SK-N-SH (cell line): ENCODE measurements around the gene SURF1. TPM values are rescaled to one million over a fixed set of nuclear protein-coding genes. Genes with fewer than 3 reads are reported as not detected.

Experiments
- CTCF ChIA-PET: fragments of 300-600, 350-600 bp; formaldehyde crosslinking; extraction: SDS; loops from one replicate; lab custom pipeline; 2021; lab: Yijun Ruan, JAX
- POLR2A ChIA-PET: fragments of 350-600 bp; sonication (Branson Sonifier 250); formaldehyde crosslinking; extraction: SDS; loops from one replicate; lab custom pipeline; 2020; ENCODE audit warnings: antibody characterized with exemption, inconsistent platforms; lab: Yijun Ruan, JAX
- DNase-seq: peaks from one replicate; pipeline ENCODE4 v3.0.0; 2012
- H2AFZ ChIP-seq: fragments of 200-600 bp; sonication (generic); 2 replicates; pipeline ENCODE4 v1.8.1; 2016; ENCODE audit warnings: antibody characterized with exemption, mild to moderate bottlenecking, low read depth
- H3F3A ChIP-seq: fragments of 200-600 bp; sonication (generic); replicated peaks from 2 replicates; pipeline ENCODE3; 2016; ENCODE audit warnings: antibody characterized with exemption, mild to moderate bottlenecking; ENCODE audit not compliant: insufficient read depth
- H3K27ac ChIP-seq, 2 experiments: fragments of 200-500 bp in 1 of 2; fragments of 200-600 bp in 1 of 2; sonication (Bioruptor generic) in 1 of 2; sonication (generic), shearing (Covaris generic) in 1 of 2; 2 replicates each; pipeline versions ENCODE4 v1.5.1 to v1.6.1; 2014 to 2016; ENCODE audit warnings: low read depth in 2 of 2, inconsistent platforms in 1 of 2, low read length in 1 of 2, mild to moderate bottlenecking in 1 of 2, mixed read lengths in 1 of 2
- H3K27me3 ChIP-seq: fragments of 200-600 bp; sonication (generic), shearing (Covaris generic); 2 replicates; pipeline ENCODE4 v1.6.1; 2016; ENCODE audit warnings: mixed run types; ENCODE audit not compliant: insufficient read depth
- H3K36me3 ChIP-seq, 2 experiments: fragments of 200-500 bp in 1 of 2; fragments of 200-600 bp in 1 of 2; sonication (Bioruptor generic) in 1 of 2; sonication (generic) in 1 of 2; replicated peaks in 1 of 2; 2 replicates each; pipeline versions ENCODE3 to v1.5.1; 2014 to 2016; ENCODE audit warnings: low read length in 1 of 2, mild to moderate bottlenecking in 1 of 2; ENCODE audit not compliant: insufficient read depth in 2 of 2, control insufficient read depth in 1 of 2
- H3K4me1 ChIP-seq, 2 experiments: fragments of 200-500 bp in 1 of 2; fragments of 200-600 bp in 1 of 2; sonication (Bioruptor generic) in 1 of 2; sonication (generic), shearing (Covaris generic) in 1 of 2; 2 replicates each; pipeline versions ENCODE4 v1.5.1 to v1.6.1; 2014 to 2016; ENCODE audit warnings: low read depth in 1 of 2, low read length in 1 of 2, mixed run types in 1 of 2; ENCODE audit not compliant: insufficient read depth in 2 of 2, control insufficient read depth in 1 of 2
- H3K4me2 ChIP-seq: fragments of 200-600 bp; sonication (generic), shearing (Covaris generic); 2 replicates; pipeline ENCODE4 v1.6.1; 2017; ENCODE audit warnings: mixed run types
- H3K4me3 ChIP-seq, 2 experiments: fragments of 200-500 bp in 1 of 2; fragments of 200-600 bp in 1 of 2; sonication (Bioruptor generic) in 1 of 2; sonication (generic), shearing (Covaris generic) in 1 of 2; 2 replicates each; pipeline versions ENCODE4 v1.5.1 to v1.8.1; 2014 to 2016; ENCODE audit warnings: low read depth in 2 of 2, inconsistent platforms in 1 of 2, low read length in 1 of 2, mild to moderate bottlenecking in 1 of 2, mixed read lengths in 1 of 2, moderate library complexity in 1 of 2
- H3K79me2 ChIP-seq: fragments of 200-600 bp; sonication (generic); 2 replicates; pipeline ENCODE4 v1.8.1; 2017; ENCODE audit warnings: mild to moderate bottlenecking; ENCODE audit not compliant: insufficient read depth
- H3K9ac ChIP-seq: fragments of 200-600 bp; sonication (generic); 2 replicates; pipeline ENCODE4 v1.6.1; 2017; ENCODE audit warnings: mixed run types
- H3K9me2 ChIP-seq: fragments of 200-600 bp; sonication (generic); 2 replicates; pipeline ENCODE4 v1.6.1; 2017; ENCODE audit warnings: mixed run types
- H3K9me3 ChIP-seq: fragments of 200-600 bp; sonication (generic); 2 replicates; pipeline ENCODE4 v1.6.1; 2017; ENCODE audit warnings: mixed run types, mild to moderate bottlenecking, moderate library complexity
- H4K20me1 ChIP-seq: fragments of 200-600 bp; sonication (generic); 2 replicates; pipeline ENCODE4 v1.6.1; 2017; ENCODE audit warnings: mild to moderate bottlenecking, mixed run types; ENCODE audit not compliant: insufficient read depth
- CHD2 ChIP-seq: fragments of 150-350 bp; IDR thresholded peaks from 2 replicates; pipeline ENCODE4 v1.6.1; 2018; ENCODE audit warnings: low read length; ENCODE audit not compliant: partially characterized antibody
- ELF1 ChIP-seq: IDR thresholded peaks from 2 replicates; pipeline ENCODE4 v1.4.0; 2012
- EP300 ChIP-seq, 2 experiments: IDR thresholded peaks; 2 replicates each; pipeline versions ENCODE4 v1.4.0 to v1.6.1; 2012; ENCODE audit warnings: borderline replicate concordance in 1 of 2, low read depth in 1 of 2, low read length in 1 of 2
- GABPA ChIP-seq: IDR thresholded peaks from 2 replicates; pipeline ENCODE4 v1.4.0; 2012; ENCODE audit warnings: low read depth, mild to moderate bottlenecking
- MAX ChIP-seq: IDR thresholded peaks from 2 replicates; pipeline ENCODE4 v1.4.0; 2012; ENCODE audit warnings: low read depth
- MXI1 ChIP-seq: IDR thresholded peaks from 2 replicates; pipeline ENCODE4 v1.6.1; 2012; ENCODE audit warnings: mild to moderate bottlenecking, low read depth, low read length, improper control_type of control experiment
- NFIC ChIP-seq: IDR thresholded peaks from 2 replicates; pipeline ENCODE4 v1.4.0; 2012; ENCODE audit warnings: borderline replicate concordance
- NRF1 ChIP-seq: IDR thresholded peaks from 2 replicates; pipeline ENCODE4 v1.6.1; 2012; ENCODE audit warnings: low read depth, mild to moderate bottlenecking, low read length
- PBX3 ChIP-seq: IDR thresholded peaks from 2 replicates; pipeline ENCODE4; 2012
- POLR2AphosphoS5 ChIP-seq: IDR thresholded peaks from 2 replicates; pipeline ENCODE4 v1.6.1; 2012; ENCODE audit warnings: low read depth, low read length
- RCOR1 ChIP-seq: fragments of 150-350 bp; IDR thresholded peaks from 2 replicates; pipeline ENCODE4 v1.6.1; 2017; ENCODE audit warnings: antibody characterized with exemption, low read length
- REST ChIP-seq: IDR thresholded peaks from 2 replicates; pipeline ENCODE4 v1.6.1; 2012; ENCODE audit warnings: mild to moderate bottlenecking, low read depth, low read length, moderate library complexity
- RXRA ChIP-seq: IDR thresholded peaks from 2 replicates; pipeline ENCODE4 v1.4.0; 2012; ENCODE audit warnings: low read depth, mild to moderate bottlenecking, borderline replicate concordance
- SIN3A ChIP-seq: IDR thresholded peaks from 2 replicates; pipeline ENCODE4 v1.6.1; 2012; ENCODE audit warnings: low read depth, mild to moderate bottlenecking, low read length, moderate library complexity, borderline replicate concordance
- TAF1 ChIP-seq: IDR thresholded peaks from 2 replicates; pipeline ENCODE4 v1.6.1; 2012; ENCODE audit warnings: low read depth, mild to moderate bottlenecking, low read length, moderate library complexity, borderline replicate concordance
- TCF12 ChIP-seq: IDR thresholded peaks from 2 replicates; pipeline ENCODE4 v1.4.0; 2012
- TEAD4 ChIP-seq: IDR thresholded peaks from 2 replicates; pipeline ENCODE4 v1.4.0; 2012; ENCODE audit warnings: mild to moderate bottlenecking, borderline replicate concordance; ENCODE audit not compliant: insufficient read depth
- USF2 ChIP-seq: fragments of 150-350 bp; IDR thresholded peaks from 2 replicates; pipeline ENCODE4 v1.6.1; 2017; ENCODE audit warnings: antibody characterized with exemption, low read length, low read depth, borderline replicate concordance
- YY1 ChIP-seq: IDR thresholded peaks from 2 replicates; pipeline ENCODE4 v1.4.0; 2012; ENCODE audit warnings: low read depth, mild to moderate bottlenecking
- ZBTB33 ChIP-seq: IDR thresholded peaks from 2 replicates; pipeline ENCODE4 v1.4.0; 2012; ENCODE audit warnings: low read depth, borderline replicate concordance
- WGBS: methylation state at CpG from one replicate; pipeline ENCODE4 v1.1.6; 2017; ENCODE audit warnings: low lambda C conversion rate; 5-methylcytosine and 5-hydroxymethylcytosine counted together
- polyA plus RNA-seq, 3 experiments: library from polyadenylated mRNA; depleted of rRNA; stranded (reverse); fragments of >200 nt; gene quantifications; 2 replicates each; pipeline ENCODE4 v1.2.3, GENCODE V29; 2012

SURF1 gene
- polyA plus RNA-seq, 1 of the 3 experiments (the other 2 are of a cell fraction), result 103 TPM

- H4K20me1 ChIP-seq, result peaks cover 43% of the 10 kb centered on the region
- 2% methylated on average over 26 of the region's 64 CpGs for WGBS
- POLR2A ChIA-PET, result interaction anchor here (0.7 to 1.7 kb wide), 14 partner anchors 8 to 181 kb away, joined by 3 to 16 read pairs (median 4); partner anchors contain the start of genes CACFD1, STKLD1, SURF1 and SURF2
- DNase-seq, result peak; percentile 92
- H3K4me3 ChIP-seq, result peak within 1 kb of the TSS; percentile 99
- H3K27ac ChIP-seq, result peak within 1 kb of the TSS; percentile 89 to 97
- CTCF ChIA-PET, result interaction anchor here (0.7 to 1.7 kb wide), 4 partner anchors 8 to 1480 kb away, joined by 3 to 6 read pairs (median 4); partner anchors contain the start of genes SURF1 and SURF2
- peak within 1 kb of the TSS; percentile 94 for H3K4me2 ChIP-seq
- H3K9me2 ChIP-seq, result no peaks in the 10 kb centered on the region
- H3K27me3 ChIP-seq, result no peaks in the 10 kb centered on the region
- peak within 1 kb of the TSS; percentile 9; the same call in 1 of the 2 replicates for H2AFZ ChIP-seq
- no peaks in the 10 kb centered on the region for H3K9me3 ChIP-seq
- H3K4me1 ChIP-seq, result peaks cover 8 to 27% of the 10 kb centered on the region in 2 experiments; a peak in 2 of 4 replicates
- TF ChIP-seq YY1 (peak; percentile 93), RCOR1 (no peak; the same call in 1 of the 2 replicates), ZBTB33 (peak; percentile 99), TEAD4 (no peak), PBX3 (peak; percentile 15; the same call in 1 of the 2 replicates), USF2 (0 out of 2 replicates have a peak, but pooled peaks have one; percentile 17), NFIC (0 out of 2 replicates have a peak, but pooled peaks have one; percentile 17), MXI1 (peak; percentile 10; the same call in 1 of the 2 replicates), TCF12 (peak; percentile 35; the same call in 1 of the 2 replicates), MAX (peak; percentile 88), NRF1 (no peak), CHD2 (peak; percentile 99), POLR2AphosphoS5 (peak; percentile 100), EP300 (IDR thresholded peaks at IDR 0.05; ENCODE audit: borderline replicate concordance in 1 of 2, low read depth in 1 of 2, low read length in 1 of 2) (peak in 1 of 2 experiments; percentile 38; a peak in 1 of 4 replicates), SIN3A (peak; percentile 94), GABPA (peak; percentile 53), RXRA (no peak), ELF1 (peak; percentile 43; the same call in 1 of the 2 replicates), TAF1 (peak; percentile 99), REST (peak; percentile 62; the same call in 1 of the 2 replicates)
- TF ChIP-seq, all 33 proteins: peak for 16
- Histone ChIP-seq H3F3A (peaks cover 37% of the 10 kb centered on the region), H3K79me2 (peaks cover 54% of the 10 kb centered on the region), H3K36me3 (peaks cover 43 to 70% of the 10 kb centered on the region in 2 experiments), H3K9ac (peak within 1 kb of the TSS; percentile 99)
Observed at GRCh38 chr9:133347985-133348717, 8.1 kb downstream of the SURF1 start, which contains the start of the genes MED22 and RPL7A. MED22 (minus strand) TSS chr9:133348131; CDS start chr9:133346662, 1,469 bp downstream. RPL7A (plus strand) TSS chr9:133348218; CDS start chr9:133348244, 26 bp downstream.
